HG03565 (cell line): ENCODE measurements around the gene KMT5C.

Experiments used
- ATAC-seq: cut with Tn5 transposase; IDR thresholded peaks from one replicate; pipeline ENCODE4 v1.9.1; 2021; ENCODE audit warnings: mild to moderate bottlenecking, moderate library complexity; ENCODE audit not compliant: unreplicated experiment

KMT5C gene

GRCh38 chr19:55366790-55367189, 27.1 kb downstream of the KMT5C start:
- ATAC-seq = no peak

- ATAC-seq = no peak
Observed at GRCh38 chr19:55368106-55368505, 28.4 kb downstream of the KMT5C start.

GRCh38 chr19:55368701-55369563, 29.3 kb downstream of the KMT5C start:
- ATAC-seq = no peak

- no peak for ATAC-seq
Observed at GRCh38 chr19:55369653-55370304, 30.1 kb downstream of the KMT5C start.

- ATAC-seq = no peak
Observed at GRCh38 chr19:55370305-55370988, 30.8 kb downstream of the KMT5C start, which contains the start of gene IL11. Gene IL11 (minus strand): TSS chr19:55370463. CDS start chr19:55370310, 153 bp downstream.

- no peak for ATAC-seq
Observed at GRCh38 chr19:55372316-55373081, 32.8 kb downstream of the KMT5C start.

GRCh38 chr19:55373306-55373992, 33.8 kb downstream of the KMT5C start:
- no peak for ATAC-seq

GRCh38 chr19:55373993-55374757, 34.5 kb downstream of the KMT5C start:
- ATAC-seq = no peak

GRCh38 chr19:55376241-55376933, 36.7 kb downstream of the KMT5C start, which contains the start of gene TMEM190:
Gene TMEM190 (plus strand): TSS chr19:55376826. CDS start chr19:55376854, 28 bp downstream.
- ATAC-seq = no peak

- no peak for ATAC-seq
Observed at GRCh38 chr19:55377356-55378131, 37.9 kb downstream of the KMT5C start.

GRCh38 chr19:55379174-55379573, 39.5 kb downstream of the KMT5C start:
- no peak for ATAC-seq

- no peak for ATAC-seq
Observed at GRCh38 chr19:55382013-55382412, 42.3 kb downstream of the KMT5C start.

- no peak for ATAC-seq
Observed at GRCh38 chr19:55382522-55383054, 42.9 kb downstream of the KMT5C start.

GRCh38 chr19:55383279-55384130, 43.8 kb downstream of the KMT5C start:
- ATAC-seq = no peak

- no peak for ATAC-seq
Observed at GRCh38 chr19:55384131-55384919, 44.6 kb downstream of the KMT5C start, which contains the start of gene TMEM238. Gene TMEM238 (minus strand): TSS chr19:55384292. CDS start chr19:55384259, 33 bp downstream.
